Measurements from ENCODE around the gene SIRT5.

Gene SIRT5

GRCh38 chr6:13648850-13649249 lies 74.4 kb downstream of the SIRT5 start:
- DNase-seq (ENCODE audit: insufficient read length, low spot score) (no peak), FAIRE-seq (no peak)
- no peak for TF ChIP-seq POLR2A (IDR thresholded peaks at IDR 0.05; ENCODE audit: low read depth, low read length)

DNA sequence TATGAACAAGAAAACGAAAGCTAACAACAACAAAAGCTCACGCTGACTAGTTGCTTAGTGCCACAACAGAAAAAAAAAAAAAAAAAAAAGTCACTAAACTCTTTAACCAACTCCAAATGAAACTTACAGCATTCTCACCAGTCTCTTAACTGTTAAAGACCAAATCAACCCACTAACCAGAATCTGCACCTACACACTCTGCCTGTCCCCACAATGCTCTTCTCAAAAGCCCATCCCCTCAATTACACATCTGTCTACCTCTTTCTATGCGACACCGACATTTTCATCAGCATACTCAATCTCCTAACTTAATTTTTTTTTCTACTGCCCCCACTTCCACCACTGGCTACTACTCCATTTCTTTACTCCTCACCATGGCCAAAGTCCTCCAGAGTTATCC lies 75.0 kb downstream of the SIRT5 start:
- FAIRE-seq (peak; percentile 11), DNase-seq (ENCODE audit: insufficient read length, low spot score) (no peak)
- TF ChIP-seq POLR2A (IDR thresholded peaks at IDR 0.05; ENCODE audit: low read depth, low read length), result no peak

DNA sequence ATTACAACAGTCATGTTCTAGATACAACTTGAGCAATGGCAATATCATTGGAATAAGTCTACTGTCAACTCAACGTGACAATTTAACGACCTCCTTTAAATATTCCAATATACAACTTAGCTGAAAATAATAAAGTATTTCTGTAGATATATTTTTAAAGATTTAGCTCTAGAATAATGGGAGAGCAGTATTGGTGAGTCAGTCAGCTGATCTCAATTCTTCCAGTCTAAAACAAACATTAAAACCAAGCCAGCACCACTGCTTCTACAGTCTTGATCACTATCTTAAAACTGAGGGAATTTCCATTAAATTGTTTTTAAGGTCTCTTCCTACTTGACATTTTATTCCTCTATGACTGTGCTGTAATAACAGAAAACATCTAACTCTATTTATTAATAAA lies 78.9 kb downstream of the SIRT5 start:
- no peak for TF ChIP-seq POLR2A (IDR thresholded peaks at IDR 0.05; ENCODE audit: low read depth, low read length)
- FAIRE-seq (peak; percentile 85), DNase-seq (ENCODE audit: insufficient read length, low spot score) (no peak)

GRCh38 chr6:13654496-13654895 lies 80.1 kb downstream of the SIRT5 start:
- FAIRE-seq (no peak), DNase-seq (ENCODE audit: insufficient read length, low spot score) (no peak)
- no peak for TF ChIP-seq POLR2A (IDR thresholded peaks at IDR 0.05; ENCODE audit: low read depth, low read length)

GRCh38 chr6:13655700-13656099 lies 81.3 kb downstream of the SIRT5 start:
- FAIRE-seq (peak; percentile 11), DNase-seq (ENCODE audit: insufficient read length, low spot score) (no peak)
- TF ChIP-seq POLR2A (IDR thresholded peaks at IDR 0.05; ENCODE audit: low read depth, low read length), result no peak

- peak; percentile 80 for FAIRE-seq
- no peak for TF ChIP-seq POLR2A (IDR thresholded peaks at IDR 0.05; ENCODE audit: low read depth, low read length)
Observed at GRCh38 chr6:13660273-13660672, 85.9 kb downstream of the SIRT5 start.

DNA sequence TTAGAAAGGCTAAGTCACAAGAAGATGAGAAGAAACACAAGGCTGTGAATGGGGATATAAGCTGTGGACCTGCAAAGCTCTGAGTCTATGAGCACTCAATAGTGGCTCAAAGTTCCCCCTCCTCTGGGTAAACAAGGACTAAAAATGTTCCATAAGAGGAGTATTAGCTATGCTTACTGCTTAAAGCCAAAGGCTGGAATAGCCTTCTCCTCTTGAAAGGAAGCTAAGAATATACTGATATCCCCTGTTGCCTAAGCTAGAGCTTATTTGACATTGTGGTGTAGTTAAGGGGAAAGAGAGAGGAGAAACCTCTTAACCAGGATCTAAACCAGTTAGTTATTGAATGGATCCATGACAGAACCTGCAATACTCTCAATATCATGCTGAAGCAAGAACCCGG lies 86.5 kb downstream of the SIRT5 start:
- no peak for TF ChIP-seq POLR2A (IDR thresholded peaks at IDR 0.05; ENCODE audit: low read depth, low read length)
- FAIRE-seq (peak; percentile 72), DNase-seq (ENCODE audit: insufficient read length, low spot score) (no peak)

More at GRCh38 chr6:13660273-13660672, 85.9 kb downstream of the SIRT5 start:
- DNase-seq (ENCODE audit: insufficient read length, low spot score), result no peak

DNA sequence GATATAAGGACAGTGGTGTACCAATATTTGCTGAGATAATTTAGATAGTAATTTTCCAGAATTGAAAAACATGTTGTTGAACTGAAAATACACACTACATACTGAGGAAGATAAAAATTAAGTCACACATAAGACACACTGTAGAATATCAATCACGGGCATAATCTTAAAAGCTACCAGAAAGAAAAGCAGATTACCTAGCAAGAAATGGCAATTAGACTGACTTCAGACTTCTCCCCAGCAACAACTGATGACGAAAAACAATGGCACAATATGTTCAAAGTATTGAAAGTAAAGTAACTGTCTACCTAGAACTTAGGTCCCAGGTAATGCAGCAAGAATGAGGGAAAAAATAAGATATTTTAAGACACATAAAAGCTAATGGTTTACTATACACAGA lies 87.2 kb downstream of the SIRT5 start:
- peak; percentile 85 for FAIRE-seq

GRCh38 chr6:13662651-13663334 lies 88.4 kb downstream of the SIRT5 start:
- FAIRE-seq (peak; percentile 41), DNase-seq (ENCODE audit: insufficient read length, low spot score) (no peak)
- TF ChIP-seq POLR2A (IDR thresholded peaks at IDR 0.05; ENCODE audit: low read depth, low read length), result no peak

More for the DNA sequence above, 87.2 kb downstream of the SIRT5 start:
- DNase-seq (ENCODE audit: insufficient read length, low spot score), result no peak
- TF ChIP-seq POLR2A (IDR thresholded peaks at IDR 0.05; ENCODE audit: low read depth, low read length), result no peak

- no peak for DNase-seq (ENCODE audit: insufficient read length, low spot score)
- no peak for FAIRE-seq
- no peak for TF ChIP-seq POLR2A (IDR thresholded peaks at IDR 0.05; ENCODE audit: low read depth, low read length)
Observed at GRCh38 chr6:13663986-13664385, 89.6 kb downstream of the SIRT5 start.
